Heart left ventricle (tissue), 16 donors: ENCODE data around the gene APC. TPM values are rescaled to one million over a fixed set of nuclear protein-coding genes. Genes with fewer than 3 reads are reported as not detected.

Source experiments
- ATAC-seq, 4 donors: fragments of 200-7000 bp; cut with Tn5 transposase; one replicate each; pipeline ENCODE4 v1.9.1; 2020 to 2022; ENCODE audit warnings: moderate library complexity in 4 of 4, mild to moderate bottlenecking in 3 of 4, moderate number of reproducible peaks in 1 of 4
- DNase-seq, 5 donors: peaks; one replicate each; pipeline ENCODE4 v3.0.0-alpha.2; 2020
- H3K27ac ChIP-seq, 12 donors: fragments of 200-600 bp; sonication (generic) in 4 of 12; one replicate each; pipeline versions ENCODE4 v1.5.0 to v1.8.0; 2016 to 2022; ENCODE audit warnings: mild to moderate bottlenecking in 2 of 12
- H3K27me3 ChIP-seq, 9 donors: fragments of 200-600 bp; sonication (generic) in 2 of 9; one replicate each; pipeline versions ENCODE4 v1.5.1 to v1.8.0; 2016 to 2022; ENCODE audit warnings: mild to moderate bottlenecking in 3 of 9
- H3K36me3 ChIP-seq, 9 donors: fragments of 200-600 bp; sonication (generic) in 2 of 9; one replicate each; pipeline versions ENCODE4 v1.5.0 to v1.8.0; 2018 to 2022; ENCODE audit warnings: mild to moderate bottlenecking in 2 of 9
- H3K4me1 ChIP-seq, 12 donors: fragments of 200-600 bp; sonication (generic) in 4 of 12; one replicate each; pipeline versions ENCODE4 v1.5.0 to v1.8.0; 2016 to 2022; ENCODE audit warnings: mild to moderate bottlenecking in 3 of 12
- H3K4me3 ChIP-seq, 12 donors: fragments of 200-600 bp; sonication (generic) in 4 of 12; one replicate each; pipeline versions ENCODE4 v1.5.0 to v1.8.0; 2017 to 2022; ENCODE audit warnings: mild to moderate bottlenecking in 9 of 12, moderate library complexity in 4 of 12
- H3K9me3 ChIP-seq, 12 donors: fragments of 200-600 bp; sonication (generic) in 4 of 12; one replicate each; pipeline versions ENCODE4 v1.5.0 to v1.8.0; 2016 to 2022; ENCODE audit warnings: mild to moderate bottlenecking in 1 of 12
- POLR2A ChIP-seq, 2 donors: fragments of 450-650 bp; IDR thresholded peaks; one replicate each; pipeline ENCODE4 v1.6.1; 2017; ENCODE audit warnings: antibody characterized with exemption in 2 of 2, mild to moderate bottlenecking in 2 of 2, moderate library complexity in 2 of 2
- WGBS, 4 donors: extraction: QIAGEN DNeasy Blood & Tissue Kit in 2 of 4; methylation state at CpG; one replicate each; pipeline versions ENCODE4 v1.1.5 to v1.1.7; 2013 to 2018; 5-methylcytosine and 5-hydroxymethylcytosine counted together
- intact Hi-C, 10 donors: fragments of 100-400 bp; cut with DNase I; formaldehyde crosslinking; loops; one replicate each; pipeline versions ENCODE4 v1.11.1 to v1.14.2; 2022
- polyA plus RNA-seq, 2 donors: library from polyadenylated mRNA; stranded (reverse); fragments of 200-250 nt; gene quantifications; one replicate each; pipeline ENCODE4 v1.2.3, GENCODE V29; 2013
- total RNA-seq, 9 donors: library from RNA; depleted of rRNA in 2 of 9; stranded (reverse); fragments of >200 nt in 2 of 9; fragmentation: NEBNext Ultra II Directional in 3 of 9; extraction: Animal tissue kit (Norgen Biotek cat#: 25700) in 3 of 9; gene quantifications; one replicate each; pipeline versions ENCODE4 v1.1.0 to v1.2.4, GENCODE V29; 2016 to 2023
- TF ChIP-seq, protein P1 (sequence below), 12 donors: fragments of 200-600 bp; sonication (generic) in 4 of 12; IDR thresholded peaks; one replicate each; pipeline versions ENCODE4 v1.5.0 to v1.8.0; 2018 to 2022; ENCODE audit warnings: antibody characterized with exemption in 12 of 12, mild to moderate bottlenecking in 5 of 12
- donor health status: ischemic (EF 13 %, LVEDD 7.1; RV severe dilation, severe dysfunction).
- donor health status: healthy with polysubstance abuse.
- donor health status: DM: no; HTN: yes; CAD: no.
- donor health status: DM: no; HTN: no; CAD: no.
- donor health status: ischemic (EF 25% LVEDD 6.9; RV normal size, moderate dysfunction).
- donor health status: ischemic (EF 25% LVEDD 5.7; RV mildly dilated, moderate dysfunction).
- donor health status: healthy.
- donor health status: DM: yes; HTN: yes; CAD: no.
- donor health status: ischemic (EF 35%, LVEDD 5.7; RV mildly dilated, moderate dysfunction).
- donor health status: nonischemic (EF 11% LVEDD 7.7; RV severe dilation, severe dysfunction).
- donor health status: DM: yes; HTN: yes; CAD: no.
- donor health status: PGD.
- donor health status: ischemic (EF 29% LVEDD 5.4; RV normal size, mild dysfunction).
- donor health status: nonischemic (EF 23%, LVEDD 6.1; RV moderate dilation, normal function).

The APC gene
- total and polyA plus RNA-seq, 11 donors: 3.8 to 65.3 (median 37.4) TPM

DNA sequence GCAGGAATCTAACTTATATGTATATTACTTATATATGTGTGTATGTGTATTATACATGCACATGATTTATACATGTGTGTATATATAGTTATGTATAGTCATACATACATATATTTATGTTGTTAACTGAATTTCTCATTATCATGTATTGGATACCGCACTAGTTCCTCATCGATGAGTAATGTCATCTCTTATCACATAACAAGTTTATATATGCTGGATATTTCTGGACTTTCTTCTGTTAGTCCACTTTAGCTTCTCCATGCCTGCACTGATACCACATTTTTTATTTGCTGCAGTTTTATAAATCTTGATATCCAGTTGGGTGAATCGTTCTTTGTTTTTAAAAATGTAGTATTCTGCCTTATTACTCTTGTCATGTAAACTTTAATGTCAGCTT is 50.2 kb downstream of the APC start:
- TF ChIP-seq POLR2A (IDR thresholded peaks at IDR 0.05): no peak
- TF ChIP-seq, protein P1, sequence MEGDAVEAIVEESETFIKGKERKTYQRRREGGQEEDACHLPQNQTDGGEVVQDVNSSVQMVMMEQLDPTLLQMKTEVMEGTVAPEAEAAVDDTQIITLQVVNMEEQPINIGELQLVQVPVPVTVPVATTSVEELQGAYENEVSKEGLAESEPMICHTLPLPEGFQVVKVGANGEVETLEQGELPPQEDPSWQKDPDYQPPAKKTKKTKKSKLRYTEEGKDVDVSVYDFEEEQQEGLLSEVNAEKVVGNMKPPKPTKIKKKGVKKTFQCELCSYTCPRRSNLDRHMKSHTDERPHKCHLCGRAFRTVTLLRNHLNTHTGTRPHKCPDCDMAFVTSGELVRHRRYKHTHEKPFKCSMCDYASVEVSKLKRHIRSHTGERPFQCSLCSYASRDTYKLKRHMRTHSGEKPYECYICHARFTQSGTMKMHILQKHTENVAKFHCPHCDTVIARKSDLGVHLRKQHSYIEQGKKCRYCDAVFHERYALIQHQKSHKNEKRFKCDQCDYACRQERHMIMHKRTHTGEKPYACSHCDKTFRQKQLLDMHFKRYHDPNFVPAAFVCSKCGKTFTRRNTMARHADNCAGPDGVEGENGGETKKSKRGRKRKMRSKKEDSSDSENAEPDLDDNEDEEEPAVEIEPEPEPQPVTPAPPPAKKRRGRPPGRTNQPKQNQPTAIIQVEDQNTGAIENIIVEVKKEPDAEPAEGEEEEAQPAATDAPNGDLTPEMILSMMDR (IDR thresholded peaks at IDR 0.05): no peak
- intact Hi-C loops: no loop called here
- H3K27me3 ChIP-seq: no peaks in the 10 kb centered on the region
- no peak for ATAC-seq
- H3K36me3 ChIP-seq: peaks cover 0 to 85% (median 60%) of the 10 kb centered on the region in 9 donors
- H3K4me1 ChIP-seq: no peaks in the 10 kb centered on the region
- H3K4me3 ChIP-seq: no peak overlapping the region
- no peaks in the 10 kb centered on the region for H3K9me3 ChIP-seq
- no peak overlapping the region for H3K27ac ChIP-seq
- DNase-seq: no peak
- 88 to 93% (median 92%) methylated on average over 3 of the region's 3 CpGs for WGBS, 4 donors

DNA sequence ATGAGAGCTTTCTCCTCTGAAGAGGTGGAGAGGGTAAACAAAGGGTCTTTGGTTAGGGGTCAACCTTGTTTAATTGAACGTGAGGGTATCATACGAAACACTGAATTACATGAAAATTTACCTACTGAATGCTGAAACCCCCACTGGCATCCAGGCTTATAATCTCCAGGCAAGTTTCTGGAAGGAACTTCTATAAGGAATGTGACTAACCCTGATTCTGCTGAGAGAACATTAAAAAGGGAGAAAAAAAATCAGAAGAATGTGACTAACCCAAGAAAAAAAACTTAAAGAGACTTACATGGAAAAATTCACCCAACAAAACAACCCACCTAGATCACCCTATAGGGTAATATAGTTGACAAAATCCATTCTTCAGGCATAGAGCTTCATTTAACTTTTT is 55.5 kb downstream of the APC start:
- H3K9me3 ChIP-seq: no peaks in the 10 kb centered on the region
- TF ChIP-seq, protein P1 (IDR thresholded peaks at IDR 0.05): no peak
- no peak for TF ChIP-seq POLR2A (IDR thresholded peaks at IDR 0.05)
- H3K27me3 ChIP-seq: no peaks in the 10 kb centered on the region
- peaks cover 0 to 96% (median 69%) of the 10 kb centered on the region in 9 donors for H3K36me3 ChIP-seq
- no peak overlapping the region for H3K4me3 ChIP-seq
- H3K27ac ChIP-seq: no peak overlapping the region
- DNase-seq (no peak), ATAC-seq (no peak)
- intact Hi-C loops: no loop called here
- 87 to 96% (median 92%) methylated on average over 2 of the region's 2 CpGs for WGBS, 4 donors
- H3K4me1 ChIP-seq: peaks cover 0 to 4% (median 0%) of the 10 kb centered on the region in 12 donors

DNA sequence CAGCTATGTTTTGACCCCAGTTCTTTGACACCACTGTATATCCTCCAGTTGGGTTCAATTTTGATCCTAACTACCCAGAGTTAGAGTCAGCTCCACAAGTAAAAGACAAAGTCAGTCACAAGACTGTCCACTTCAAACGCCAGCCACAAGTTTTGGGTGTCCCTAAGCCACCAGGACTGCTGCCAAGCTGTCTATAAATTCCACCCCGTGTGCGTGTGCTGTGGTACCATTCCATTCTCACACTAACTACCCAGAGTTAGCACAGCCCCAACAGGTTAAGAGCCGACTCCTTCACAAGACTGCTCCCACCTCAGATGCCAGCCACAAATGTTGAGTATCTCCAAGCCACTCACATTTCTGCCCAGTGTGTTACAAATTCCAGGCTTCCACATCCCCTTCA is 56.7 kb downstream of the APC start:
- TF ChIP-seq, protein P1 (IDR thresholded peaks at IDR 0.05): no peak
- TF ChIP-seq POLR2A (IDR thresholded peaks at IDR 0.05): no peak
- H3K9me3 ChIP-seq: no peaks in the 10 kb centered on the region
- intact Hi-C loops: no loop called here
- H3K36me3 ChIP-seq: peaks cover 0 to 95% (median 70%) of the 10 kb centered on the region in 9 donors
- H3K27me3 ChIP-seq: no peaks in the 10 kb centered on the region
- WGBS, 4 donors: 52 to 75% (median 63%) methylated on average over 4 of the region's 4 CpGs
- H3K4me1 ChIP-seq: peaks cover 0 to 6% (median 0%) of the 10 kb centered on the region in 12 donors
- DNase-seq (peak in 4 of 5 donors; percentile 42 to 72 (median 52)), ATAC-seq (peak; percentile 91 to 97 (median 95))
- H3K27ac ChIP-seq: peak overlapping the region in 7 of 12 donors; percentile 19 to 68 (median 42)
- H3K4me3 ChIP-seq: no peak overlapping the region

DNA sequence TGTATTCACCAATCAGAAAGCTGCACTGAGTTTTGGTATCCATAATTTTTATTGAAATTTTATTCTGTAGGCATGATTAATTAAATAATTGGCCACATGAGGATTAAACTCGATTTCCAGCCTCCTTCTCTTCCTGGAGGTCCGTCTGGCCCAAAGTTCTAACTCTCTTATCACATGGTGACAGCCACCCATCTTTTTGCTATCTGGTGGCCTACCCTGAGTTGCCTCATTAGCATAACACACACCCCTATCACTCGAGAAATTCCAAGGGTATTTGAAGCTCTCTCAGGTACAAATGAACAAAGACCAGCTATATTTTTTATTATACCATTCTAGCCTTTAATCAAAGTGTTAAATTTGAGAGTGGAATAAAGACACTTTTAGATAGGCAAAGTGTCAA is 57.7 kb downstream of the APC start:
- H3K36me3 ChIP-seq: peaks cover 0 to 90% (median 64%) of the 10 kb centered on the region in 9 donors

More for the DNA sequence above, 57.7 kb downstream of the APC start:
- peak overlapping the region in 1 of 12 donors; percentile 22 for H3K27ac ChIP-seq
- intact Hi-C loops: no loop called here
- DNase-seq (no peak), ATAC-seq (no peak)
- WGBS, 4 donors: 60 to 71% (median 65%) methylated on average over 3 of the region's 3 CpGs
- H3K27me3 ChIP-seq: no peaks in the 10 kb centered on the region
- no peak for TF ChIP-seq POLR2A (IDR thresholded peaks at IDR 0.05)
- TF ChIP-seq, protein P1 (IDR thresholded peaks at IDR 0.05): no peak
- no peak overlapping the region for H3K4me3 ChIP-seq
- H3K4me1 ChIP-seq: peaks cover 0 to 11% (median 0%) of the 10 kb centered on the region in 12 donors
- H3K9me3 ChIP-seq: no peaks in the 10 kb centered on the region
